ENCODE results near the gene SF3B6.

DNA sequence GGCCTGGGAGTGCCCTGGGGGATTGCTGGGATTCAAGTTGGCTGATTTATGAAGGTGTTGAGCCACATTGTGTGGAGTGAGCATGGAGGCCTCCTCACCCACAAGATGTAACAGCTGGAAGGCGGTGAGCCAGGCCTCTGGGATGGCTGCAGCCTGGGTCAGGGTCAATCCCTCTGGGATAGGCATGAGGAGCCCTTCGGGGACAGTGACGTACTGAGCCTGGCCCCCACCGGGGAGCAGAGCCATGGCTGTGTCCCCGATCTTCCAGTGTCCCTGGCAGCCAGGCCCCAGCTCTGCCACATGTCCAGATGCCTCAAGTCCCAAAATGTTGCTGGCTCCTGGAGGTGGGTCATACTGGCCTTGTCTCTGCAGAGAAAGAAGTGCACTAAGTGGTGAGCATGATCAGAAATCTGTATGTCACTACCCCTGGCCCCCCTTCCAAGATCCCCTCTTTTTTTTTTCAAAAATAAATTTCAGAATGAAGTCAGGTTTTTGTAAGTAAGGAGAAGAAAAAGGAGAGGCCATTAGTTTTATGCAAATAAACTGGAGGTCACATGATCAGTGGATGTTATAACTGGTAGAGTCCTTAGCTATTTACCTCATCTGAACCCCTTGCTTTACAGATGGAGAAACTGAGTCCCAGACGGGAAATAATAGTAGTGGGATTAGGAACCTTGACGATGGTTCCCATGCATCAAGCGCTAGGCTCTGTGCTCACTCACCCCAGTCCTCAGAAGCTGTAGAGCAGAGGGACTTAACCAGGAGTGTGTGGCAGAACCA is 6.9 kb upstream of the SF3B6 start:
- TF ChIP-seq, protein P1, sequence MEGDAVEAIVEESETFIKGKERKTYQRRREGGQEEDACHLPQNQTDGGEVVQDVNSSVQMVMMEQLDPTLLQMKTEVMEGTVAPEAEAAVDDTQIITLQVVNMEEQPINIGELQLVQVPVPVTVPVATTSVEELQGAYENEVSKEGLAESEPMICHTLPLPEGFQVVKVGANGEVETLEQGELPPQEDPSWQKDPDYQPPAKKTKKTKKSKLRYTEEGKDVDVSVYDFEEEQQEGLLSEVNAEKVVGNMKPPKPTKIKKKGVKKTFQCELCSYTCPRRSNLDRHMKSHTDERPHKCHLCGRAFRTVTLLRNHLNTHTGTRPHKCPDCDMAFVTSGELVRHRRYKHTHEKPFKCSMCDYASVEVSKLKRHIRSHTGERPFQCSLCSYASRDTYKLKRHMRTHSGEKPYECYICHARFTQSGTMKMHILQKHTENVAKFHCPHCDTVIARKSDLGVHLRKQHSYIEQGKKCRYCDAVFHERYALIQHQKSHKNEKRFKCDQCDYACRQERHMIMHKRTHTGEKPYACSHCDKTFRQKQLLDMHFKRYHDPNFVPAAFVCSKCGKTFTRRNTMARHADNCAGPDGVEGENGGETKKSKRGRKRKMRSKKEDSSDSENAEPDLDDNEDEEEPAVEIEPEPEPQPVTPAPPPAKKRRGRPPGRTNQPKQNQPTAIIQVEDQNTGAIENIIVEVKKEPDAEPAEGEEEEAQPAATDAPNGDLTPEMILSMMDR (IDR thresholded peaks at IDR 0.05), result no peak
- no peak for TF ChIP-seq POLR2A (IDR thresholded peaks at IDR 0.05)

Measured in thyroid gland (tissue), 4 donors.